Choroid plexus epithelial cell (primary cell): Measurements from ENCODE around the gene HSP90AB1.

ENCODE experiments used
- DNase-seq: peaks from one replicate; pipeline ENCODE4 v3.0.0-alpha.2; 2010; ENCODE audit warnings: low read depth
- H3K4me3 ChIP-seq: 2 replicates; pipeline ENCODE4 v1.5.1; 2011; ENCODE audit warnings: low read depth, mild to moderate bottlenecking, control low read depth, low read length, moderate library complexity
- TF ChIP-seq, protein P1 (sequence below): conservative IDR thresholded peaks from 2 replicates; pipeline ENCODE4 v1.5.1; 2011; ENCODE audit warnings: low read depth, mild to moderate bottlenecking, control low read depth, inconsistent platforms, low read length, moderate library complexity

HSP90AB1 gene

GRCh38 chr6:44217332-44218143 is 29.4 kb upstream of the HSP90AB1 start:
- no peak for DNase-seq
- TF ChIP-seq, protein P1, sequence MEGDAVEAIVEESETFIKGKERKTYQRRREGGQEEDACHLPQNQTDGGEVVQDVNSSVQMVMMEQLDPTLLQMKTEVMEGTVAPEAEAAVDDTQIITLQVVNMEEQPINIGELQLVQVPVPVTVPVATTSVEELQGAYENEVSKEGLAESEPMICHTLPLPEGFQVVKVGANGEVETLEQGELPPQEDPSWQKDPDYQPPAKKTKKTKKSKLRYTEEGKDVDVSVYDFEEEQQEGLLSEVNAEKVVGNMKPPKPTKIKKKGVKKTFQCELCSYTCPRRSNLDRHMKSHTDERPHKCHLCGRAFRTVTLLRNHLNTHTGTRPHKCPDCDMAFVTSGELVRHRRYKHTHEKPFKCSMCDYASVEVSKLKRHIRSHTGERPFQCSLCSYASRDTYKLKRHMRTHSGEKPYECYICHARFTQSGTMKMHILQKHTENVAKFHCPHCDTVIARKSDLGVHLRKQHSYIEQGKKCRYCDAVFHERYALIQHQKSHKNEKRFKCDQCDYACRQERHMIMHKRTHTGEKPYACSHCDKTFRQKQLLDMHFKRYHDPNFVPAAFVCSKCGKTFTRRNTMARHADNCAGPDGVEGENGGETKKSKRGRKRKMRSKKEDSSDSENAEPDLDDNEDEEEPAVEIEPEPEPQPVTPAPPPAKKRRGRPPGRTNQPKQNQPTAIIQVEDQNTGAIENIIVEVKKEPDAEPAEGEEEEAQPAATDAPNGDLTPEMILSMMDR = no peak
- no peak overlapping the region for H3K4me3 ChIP-seq

DNA sequence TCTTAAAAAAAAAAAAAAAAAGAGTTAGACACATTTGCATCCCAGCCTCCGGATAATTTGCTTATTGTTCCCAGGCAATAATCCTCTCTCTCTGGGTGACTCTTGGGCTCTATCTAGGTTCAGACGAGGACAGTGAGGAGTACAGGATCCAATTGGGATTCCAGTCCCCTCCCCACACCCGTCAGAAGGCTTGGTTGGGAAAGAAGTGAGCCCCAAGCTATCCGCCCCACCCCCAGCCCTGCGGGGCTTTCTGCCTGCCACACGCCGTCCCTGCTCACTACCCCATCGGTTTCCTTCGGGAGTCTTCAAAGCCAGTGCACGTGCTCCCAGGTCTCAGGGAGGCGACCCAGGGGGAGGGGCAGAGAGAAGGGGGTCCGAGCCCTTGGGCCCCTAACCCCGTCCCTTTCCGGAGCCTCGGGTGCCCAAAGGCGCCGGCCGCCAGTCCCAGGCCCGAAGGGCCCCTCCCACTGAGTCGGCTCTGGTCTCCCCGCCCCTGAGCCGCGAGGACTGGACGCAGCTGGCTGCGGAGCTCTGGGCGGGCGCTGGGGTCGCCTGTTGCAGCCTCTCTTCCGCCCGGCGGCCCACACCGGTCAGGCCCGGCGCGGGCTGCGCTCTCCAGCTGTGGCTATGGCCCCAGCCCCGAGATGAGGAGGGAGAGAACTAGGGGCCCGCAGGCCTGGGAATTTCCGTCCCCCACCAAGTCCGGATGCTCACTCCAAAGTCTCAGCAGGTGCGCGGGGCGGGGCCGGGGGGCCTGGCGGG is 27.7 kb upstream of the HSP90AB1 start:
- peak overlapping the region; percentile 57 for H3K4me3 ChIP-seq
- DNase-seq = peak; percentile 82
- TF ChIP-seq, protein P1 = no peak

DNA sequence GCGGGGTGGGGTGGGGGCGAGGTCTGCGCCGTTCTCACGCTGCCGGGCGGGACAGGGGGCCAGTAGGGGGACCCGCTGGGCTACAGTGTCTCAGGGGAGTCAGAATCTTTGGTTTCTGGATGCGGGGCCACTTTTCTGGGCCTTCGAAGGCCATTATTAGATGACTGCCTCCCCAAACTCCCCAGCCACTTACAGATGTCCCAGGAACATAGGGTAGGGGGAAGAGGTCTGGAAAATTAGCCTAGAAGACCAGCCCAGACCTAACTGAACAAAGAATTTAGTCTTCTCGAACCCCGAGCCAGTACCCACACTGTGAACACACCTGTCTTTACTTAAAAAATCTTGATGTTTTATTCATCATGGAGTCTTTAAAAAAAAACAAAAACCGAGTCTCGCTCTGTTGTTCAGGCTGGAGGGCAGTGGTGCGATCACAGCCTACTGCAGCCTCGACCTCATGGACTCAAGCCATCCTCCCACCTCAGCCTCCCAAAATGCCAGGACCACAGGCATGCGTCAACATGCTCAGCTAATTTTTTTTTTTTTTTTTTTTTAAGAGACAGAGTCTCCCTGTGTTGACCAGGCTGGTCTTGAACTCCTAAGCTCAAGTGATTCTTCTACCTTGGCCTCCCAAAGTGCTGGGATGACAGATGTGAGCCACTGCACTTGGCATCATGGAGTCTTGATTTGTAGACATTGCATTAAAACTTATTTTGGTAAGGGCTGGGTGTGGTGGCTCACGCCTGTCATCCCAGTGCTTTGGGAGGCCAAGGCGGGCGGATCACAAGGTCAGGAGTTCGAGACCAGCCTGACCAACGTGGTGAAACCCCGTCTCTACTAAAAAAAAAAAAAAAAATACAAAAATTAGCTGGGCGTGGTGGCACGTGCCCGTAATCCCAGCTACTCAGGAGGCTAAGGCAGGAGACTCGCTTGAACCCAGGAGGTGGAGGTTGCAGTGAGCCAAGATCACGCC is 26.8 kb upstream of the HSP90AB1 start:
- no peak overlapping the region for H3K4me3 ChIP-seq
- TF ChIP-seq, protein P1 = no peak
- no peak for DNase-seq

DNA sequence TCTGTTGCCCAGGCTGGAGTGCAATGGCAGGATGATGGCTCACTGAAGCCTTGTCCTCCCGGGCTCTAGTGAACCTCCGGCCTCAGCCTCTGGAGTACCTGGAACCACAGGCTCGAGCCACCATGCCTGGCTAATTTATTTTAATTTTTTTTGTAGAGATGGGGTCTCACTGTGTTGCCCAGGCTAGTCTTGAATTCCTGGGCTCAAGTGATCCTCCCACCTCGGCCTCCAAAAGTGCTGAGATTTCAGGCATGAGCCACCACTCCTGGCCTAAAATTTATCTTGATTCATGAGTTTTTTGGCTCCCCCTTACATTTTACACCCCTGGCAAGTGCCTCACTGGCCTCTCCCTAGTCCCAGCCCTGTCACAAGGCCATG is 26.0 kb upstream of the HSP90AB1 start:
- DNase-seq = no peak
- H3K4me3 ChIP-seq = no peak overlapping the region
- TF ChIP-seq, protein P1 = no peak

GRCh38 chr6:44221291-44221960 is 25.5 kb upstream of the HSP90AB1 start:
- no peak overlapping the region for H3K4me3 ChIP-seq

More at GRCh38 chr6:44221291-44221960, 25.5 kb upstream of the HSP90AB1 start:
- peak; percentile 79 for DNase-seq
- TF ChIP-seq, protein P1 = peak; percentile 83
